ENCODE measurements around the gene DCBLD2.

DCBLD2 gene

GRCh38 chr3:98788651-98789050, 112.8 kb downstream of the DCBLD2 start:
- DNase-seq, result no peak

DNA sequence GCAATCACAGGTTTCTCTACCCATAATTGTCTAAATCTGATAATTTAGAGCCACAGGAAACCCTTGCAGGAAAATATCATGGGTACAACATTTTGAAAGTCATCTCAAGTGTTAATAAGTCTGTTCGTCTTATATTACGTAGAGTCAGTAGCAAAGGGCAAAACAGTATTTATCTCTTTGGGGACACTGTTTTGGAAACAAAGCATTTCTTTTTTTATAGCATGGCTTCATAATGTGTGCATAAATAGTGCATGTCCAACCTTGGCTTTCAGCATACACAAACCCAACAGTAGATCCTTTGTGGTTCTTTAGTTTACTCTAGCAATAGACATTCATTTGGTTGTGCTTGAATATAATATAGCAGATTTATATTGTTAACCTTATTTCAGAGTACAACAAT, 114.3 kb downstream of the DCBLD2 start:
- DNase-seq, result no peak

DNA sequence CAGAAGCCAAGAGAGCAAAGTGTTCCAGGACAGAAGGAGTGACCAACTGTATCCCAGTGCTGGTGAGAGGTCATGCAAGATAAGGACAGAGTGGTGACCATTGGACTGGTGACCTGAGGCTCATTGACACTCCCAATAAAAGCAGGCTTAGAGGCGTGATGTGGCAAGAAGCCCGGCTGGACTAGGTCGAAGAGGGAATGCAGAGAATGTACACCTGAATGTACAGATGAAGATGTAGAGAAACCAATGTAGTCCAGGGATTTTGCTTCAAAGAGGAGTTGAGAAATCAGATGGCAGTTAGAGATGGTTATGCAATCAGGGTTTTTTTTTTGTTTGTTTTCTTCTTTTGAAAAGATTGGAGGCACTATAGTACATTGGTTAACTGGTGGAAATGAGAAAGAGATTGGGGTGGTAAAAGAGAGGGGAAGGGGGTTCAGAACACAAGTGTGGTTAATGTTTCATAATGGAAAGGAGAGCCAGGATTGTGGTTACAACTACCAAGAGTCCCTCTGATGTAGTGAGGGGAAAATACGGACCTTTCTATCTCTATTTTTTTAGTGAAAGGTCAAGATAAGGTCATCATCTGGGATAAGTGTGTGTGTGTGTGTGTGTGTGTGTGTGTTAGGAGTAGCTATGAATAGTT, 115.0 kb downstream of the DCBLD2 start:
- DNase-seq, result no peak

DNA sequence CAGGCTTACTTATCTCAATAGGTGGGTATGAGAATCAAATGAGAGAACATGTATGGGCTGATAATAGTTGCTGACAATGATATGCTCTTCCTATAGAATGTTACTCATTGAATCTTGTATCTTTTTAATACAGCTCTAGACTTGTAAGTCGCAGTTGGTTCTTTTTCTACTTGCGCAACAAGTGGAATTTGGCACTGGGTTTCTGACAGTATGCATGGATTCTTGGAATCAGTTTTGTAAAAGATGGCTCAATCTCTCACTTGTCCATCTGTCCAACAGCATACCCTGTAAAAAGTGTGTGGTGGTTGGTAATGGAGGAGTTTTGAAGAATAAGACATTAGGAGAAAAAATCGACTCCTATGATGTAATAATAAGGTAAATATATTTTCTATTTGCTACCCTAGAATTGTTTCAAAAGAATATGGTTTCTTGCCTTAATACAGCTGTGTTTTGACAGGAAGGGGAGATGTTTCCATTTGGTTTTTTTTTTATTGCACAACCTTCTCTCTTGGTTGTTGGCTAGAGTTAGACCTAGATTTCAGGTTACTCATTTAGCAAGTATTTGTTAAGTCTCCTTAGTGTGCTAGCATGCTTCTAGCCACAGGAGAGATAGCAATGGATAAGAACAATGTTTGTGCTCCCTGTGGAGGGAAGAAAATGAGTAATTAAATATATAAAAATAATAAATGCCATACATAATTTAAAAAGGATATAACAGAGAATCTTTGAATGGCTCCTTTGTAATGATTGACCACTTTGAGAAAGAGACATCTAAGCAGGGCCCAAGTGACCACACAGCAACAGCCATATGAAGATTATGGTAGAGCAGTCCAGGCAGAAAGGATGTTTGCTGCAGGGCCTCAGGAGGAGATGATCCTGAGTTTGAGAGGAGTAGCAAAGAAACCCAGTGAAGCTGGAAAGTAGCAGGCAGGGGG, 116.6 kb downstream of the DCBLD2 start:
- DNase-seq, result no peak

- DNase-seq, result no peak
Measured at GRCh38 chr3:98784042-98784441, 117.5 kb downstream of the DCBLD2 start.

GRCh38 chr3:98782824-98783500, 118.5 kb downstream of the DCBLD2 start:
- no peak for DNase-seq

- no peak for DNase-seq
Measured at GRCh38 chr3:98780343-98780742, 121.2 kb downstream of the DCBLD2 start.

GRCh38 chr3:98779541-98780335, 121.8 kb downstream of the DCBLD2 start:
- no peak for DNase-seq

- DNase-seq, result no peak
Measured at GRCh38 chr3:98778852-98779413, 122.6 kb downstream of the DCBLD2 start.

DNA sequence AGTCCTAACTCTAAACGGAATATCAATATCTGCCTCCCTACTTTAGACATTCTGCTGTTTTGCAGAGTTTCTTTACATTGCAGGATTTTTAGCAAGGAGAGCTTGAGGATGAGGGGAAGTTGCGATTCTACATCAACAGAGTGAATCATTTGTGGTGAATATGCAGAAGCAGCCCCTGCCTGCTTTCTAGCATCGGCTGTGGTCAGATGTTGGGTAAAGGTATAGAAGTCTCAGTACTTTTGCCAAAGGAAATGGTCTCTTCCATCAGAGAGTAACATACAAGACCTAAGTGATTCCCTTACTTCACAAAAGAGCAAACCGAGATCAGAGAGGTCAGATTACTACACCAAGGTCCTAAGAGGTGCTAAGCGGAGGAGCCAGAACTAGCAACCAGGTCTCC, 123.1 kb downstream of the DCBLD2 start:
- no peak for DNase-seq

DNA sequence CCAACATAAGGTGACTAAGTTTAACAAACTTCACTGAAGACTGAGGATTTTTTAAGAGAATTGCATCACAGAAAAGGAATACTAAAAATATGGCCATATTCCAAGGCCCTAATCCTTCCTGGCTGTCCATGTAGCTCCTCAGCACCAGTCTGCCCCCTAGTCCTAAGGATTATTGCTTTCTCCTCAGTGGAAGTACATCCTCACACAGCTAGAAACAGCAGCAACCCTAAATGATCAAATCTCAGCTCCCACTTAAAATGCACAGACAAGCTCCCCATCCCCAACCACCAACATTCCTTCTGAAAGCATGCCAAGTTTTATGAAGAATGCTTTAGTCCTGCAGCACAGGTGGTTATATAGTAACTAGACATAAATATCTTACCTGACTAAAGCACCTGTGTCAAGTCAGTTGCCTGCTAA, 123.7 kb downstream of the DCBLD2 start:
- no peak for DNase-seq

DNA sequence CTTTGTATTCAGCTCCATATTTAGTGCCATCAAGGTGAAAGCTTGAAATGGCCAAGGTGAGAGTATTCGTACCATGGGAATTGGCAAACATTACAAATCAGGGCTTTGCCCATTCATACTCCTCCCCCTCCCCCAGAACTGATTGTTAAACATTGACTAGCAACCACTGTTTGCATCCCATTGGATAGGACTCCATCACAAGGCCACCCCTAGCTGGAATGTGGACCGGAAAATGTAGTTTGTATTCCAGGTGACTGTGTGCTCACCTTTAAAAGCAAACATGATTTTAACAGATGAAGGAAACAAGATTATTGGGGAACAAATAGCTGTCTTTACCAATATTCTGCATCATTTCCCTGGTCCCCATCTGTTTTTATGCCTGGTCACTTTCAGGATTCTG, 124.2 kb downstream of the DCBLD2 start:
- DNase-seq, result no peak

DNA sequence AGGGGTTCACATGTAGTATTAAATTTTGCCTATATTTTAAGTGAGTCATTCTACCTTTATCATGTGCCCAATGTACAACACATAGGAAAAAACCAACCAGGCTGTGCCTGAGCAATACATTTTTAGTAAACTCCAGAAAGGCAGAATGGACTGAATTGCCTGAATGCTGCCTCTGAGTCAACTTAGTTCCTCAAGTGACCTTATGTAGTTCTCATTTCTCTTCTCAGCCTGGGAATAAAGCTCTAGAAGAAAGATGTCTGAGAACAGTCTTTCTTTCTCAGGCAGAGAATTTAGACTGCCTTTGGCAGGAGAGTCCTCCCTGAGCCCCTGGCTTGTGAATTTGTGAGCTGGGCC, 125.4 kb downstream of the DCBLD2 start:
- no peak for DNase-seq

DNA sequence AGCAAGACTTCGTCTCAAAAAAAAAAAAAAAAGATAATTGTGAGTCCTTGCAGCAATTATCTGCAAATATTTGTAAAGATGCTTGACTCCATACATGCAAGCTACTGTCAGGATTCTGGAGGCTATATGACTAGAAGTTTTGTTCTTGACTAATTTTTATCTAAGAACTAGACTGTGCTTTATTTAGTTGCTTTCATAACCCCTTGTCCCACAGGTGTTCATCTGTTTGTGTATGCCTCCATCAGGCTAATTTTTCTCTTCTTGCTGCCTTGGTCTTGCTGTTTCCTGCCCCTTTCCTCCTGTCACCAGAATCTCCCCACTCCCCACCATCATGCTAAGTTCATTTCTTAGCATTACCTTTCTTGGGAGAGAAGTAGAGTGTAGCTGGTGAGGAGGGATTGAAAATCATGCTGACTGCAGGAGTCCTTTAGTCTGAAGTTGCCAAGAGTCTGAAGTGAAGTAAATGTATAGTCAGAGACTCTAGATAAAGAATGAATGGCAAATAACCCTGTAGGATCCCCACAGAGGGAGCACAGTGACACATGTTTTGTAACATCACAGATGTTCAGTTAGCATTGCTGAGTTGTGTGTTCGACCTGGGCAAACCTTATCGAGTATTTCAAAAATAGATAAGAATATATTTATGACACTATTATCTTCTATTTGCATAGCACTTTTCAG, 125.9 kb downstream of the DCBLD2 start:
- no peak for DNase-seq

- no peak for DNase-seq
Measured at GRCh38 chr3:98772022-98772421, 129.5 kb downstream of the DCBLD2 start.

- no peak for DNase-seq
Measured at GRCh38 chr3:98770261-98771039, 131.0 kb downstream of the DCBLD2 start.

DNA sequence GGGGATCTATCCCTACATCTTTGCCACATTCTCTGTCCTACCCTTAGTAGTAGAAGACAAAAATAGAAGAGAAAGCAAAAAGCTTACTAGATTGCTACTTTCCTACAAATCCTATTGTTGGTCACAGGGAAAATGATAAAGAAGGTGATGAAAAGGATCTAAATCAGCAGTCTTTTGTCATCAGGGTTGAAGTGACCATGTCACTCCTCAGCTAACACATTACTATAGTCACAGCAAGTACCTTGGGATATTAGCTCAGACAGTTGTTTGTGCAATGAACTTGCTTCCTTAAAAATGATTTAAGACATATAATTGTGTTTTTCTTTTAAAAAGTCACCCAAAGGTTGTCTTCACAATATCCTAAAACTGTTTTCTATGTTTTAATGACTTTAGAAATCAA, 132.0 kb downstream of the DCBLD2 start:
- no peak for DNase-seq

- DNase-seq, result no peak
Measured at GRCh38 chr3:98768961-98769360, 132.5 kb downstream of the DCBLD2 start.

- no peak for DNase-seq
Measured at GRCh38 chr3:98766924-98767323, 134.6 kb downstream of the DCBLD2 start.

DNA sequence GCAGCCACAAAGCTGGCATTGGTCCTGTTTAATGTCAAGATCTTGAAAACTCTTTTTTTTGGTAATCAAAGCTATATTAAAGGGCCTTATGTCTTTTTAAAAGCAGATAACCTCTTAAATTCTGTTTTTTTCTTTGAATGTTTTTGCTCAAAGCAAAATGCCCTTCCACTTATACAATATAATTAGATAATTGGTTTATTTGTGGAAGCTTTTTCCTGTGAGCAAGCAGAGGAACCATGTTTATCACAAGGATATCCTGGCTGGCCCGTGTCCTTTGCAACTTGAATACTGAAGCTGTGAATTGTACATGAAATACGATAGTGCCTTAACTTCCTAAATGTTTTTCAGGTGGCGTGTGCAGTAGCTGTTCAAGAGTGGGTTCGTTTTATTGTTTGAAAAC, 135.8 kb downstream of the DCBLD2 start:
- DNase-seq, result no peak

- no peak for DNase-seq
Measured at GRCh38 chr3:98764472-98764884, 137.0 kb downstream of the DCBLD2 start.

All from DMS79 (cell line).